Measurements from ENCODE around the gene NBR1.
A peak's percentile ranks its signal among the peaks of the same experiment; 100 is the strongest.
"Not testable (repeated sequence)": the region's sequence is repeated elsewhere in the genome, so short reads cannot be mapped to it uniquely, and the experiment has no call there.

The NBR1 gene

DNA sequence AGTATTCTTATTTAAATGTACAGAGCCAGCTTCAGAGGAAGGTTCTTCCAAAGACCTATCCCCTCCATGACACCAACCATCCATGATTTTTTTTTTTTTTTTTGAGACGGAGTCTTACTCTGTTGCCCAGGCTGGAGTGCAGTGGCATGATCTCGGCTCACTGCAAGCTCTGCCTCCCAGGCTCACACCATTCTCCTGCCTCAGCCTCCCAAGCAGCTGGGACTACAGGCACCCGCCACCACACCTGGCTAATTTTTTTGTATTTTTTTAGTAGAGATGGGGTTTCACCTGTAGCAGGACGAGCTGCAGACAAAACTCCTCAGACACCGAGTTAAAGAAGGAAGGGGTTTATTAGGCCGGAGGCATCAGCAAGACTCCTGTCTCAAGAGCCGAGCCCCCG lies 11.1 kb upstream of the NBR1 start:
- not testable (repeated sequence) for DNase-seq

DNA sequence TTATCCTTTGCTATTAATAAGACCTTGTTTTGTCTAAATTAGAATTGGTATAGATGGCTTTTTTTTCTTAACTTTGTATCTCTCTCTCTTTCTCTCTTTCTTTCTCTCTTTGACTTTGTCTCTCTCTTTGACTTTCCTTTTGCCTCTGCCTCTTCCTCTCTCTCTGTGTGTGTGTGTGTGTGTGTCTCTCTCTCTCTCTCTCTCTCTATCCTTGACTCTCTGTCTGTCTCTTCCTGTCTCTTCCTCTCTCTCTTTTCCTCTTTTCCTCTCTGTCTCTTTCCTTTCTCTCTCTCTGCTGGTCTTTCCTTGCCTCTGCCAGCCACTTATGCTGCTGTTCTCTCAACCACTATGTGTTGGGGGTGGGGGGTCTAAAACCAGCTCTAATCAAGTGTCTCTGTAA lies 5.0 kb upstream of the NBR1 start:
- DNase-seq: not testable (repeated sequence)

DNA sequence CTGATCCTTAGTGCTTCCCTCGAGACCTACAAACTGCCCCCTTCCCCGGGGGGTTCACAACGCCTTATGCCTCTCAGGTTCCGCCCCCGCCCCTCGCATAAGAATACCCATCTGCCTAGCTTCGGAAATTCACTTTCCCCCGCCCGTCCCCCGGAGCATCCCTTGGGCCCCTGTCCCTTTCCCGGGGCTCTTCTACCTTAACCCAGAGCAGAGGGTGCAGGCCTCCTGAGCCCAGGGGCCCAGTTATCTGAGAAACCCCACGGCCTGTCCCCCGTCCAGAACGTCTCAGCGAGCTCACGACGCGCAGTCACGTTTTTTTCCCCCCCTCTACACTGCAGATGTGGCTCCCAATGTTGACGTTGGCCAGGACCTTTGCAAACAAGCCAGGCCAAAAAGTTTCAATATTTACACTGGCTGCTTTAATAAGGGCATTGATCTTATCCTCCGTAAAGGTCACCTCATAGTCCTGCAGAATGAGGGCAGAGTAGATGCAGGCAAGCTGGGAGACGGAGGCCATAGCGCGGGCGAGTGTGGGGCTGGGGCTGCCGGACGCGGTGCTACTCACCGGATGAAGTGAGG lies 1.4 kb upstream of the NBR1 start:
- DNase-seq: no peak

DNA sequence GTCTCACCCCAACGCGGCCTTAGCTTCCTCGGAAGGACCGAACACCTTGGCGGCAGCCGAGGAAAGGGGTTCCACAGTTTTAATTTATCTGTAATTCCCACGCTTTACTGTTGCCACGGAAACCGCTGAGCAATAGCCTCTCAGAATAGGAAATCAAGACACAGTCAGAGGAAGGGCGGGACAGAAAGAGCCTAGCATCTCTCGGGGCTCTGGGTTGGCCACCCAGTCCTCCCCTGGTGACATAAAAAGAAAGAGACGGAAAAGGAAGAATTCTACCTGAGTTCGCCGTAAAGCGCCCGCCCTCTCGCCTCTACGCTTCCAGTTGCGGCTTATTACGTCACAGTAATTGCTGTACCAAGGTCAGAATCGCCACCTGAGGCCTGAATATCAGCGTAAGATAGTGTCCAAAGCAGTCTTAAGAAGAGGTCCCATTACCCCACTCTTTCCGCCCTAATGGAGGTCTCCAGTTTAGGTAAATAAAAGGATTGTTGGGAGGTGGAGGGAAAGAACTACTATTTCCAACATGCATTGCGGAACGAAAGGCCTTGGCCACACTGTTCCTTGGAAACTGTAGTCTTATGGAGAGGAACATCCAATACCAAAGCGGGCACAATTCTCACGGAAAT lies 761 bp upstream of the NBR1 start:
- DNase-seq: peak; percentile 96

DNA sequence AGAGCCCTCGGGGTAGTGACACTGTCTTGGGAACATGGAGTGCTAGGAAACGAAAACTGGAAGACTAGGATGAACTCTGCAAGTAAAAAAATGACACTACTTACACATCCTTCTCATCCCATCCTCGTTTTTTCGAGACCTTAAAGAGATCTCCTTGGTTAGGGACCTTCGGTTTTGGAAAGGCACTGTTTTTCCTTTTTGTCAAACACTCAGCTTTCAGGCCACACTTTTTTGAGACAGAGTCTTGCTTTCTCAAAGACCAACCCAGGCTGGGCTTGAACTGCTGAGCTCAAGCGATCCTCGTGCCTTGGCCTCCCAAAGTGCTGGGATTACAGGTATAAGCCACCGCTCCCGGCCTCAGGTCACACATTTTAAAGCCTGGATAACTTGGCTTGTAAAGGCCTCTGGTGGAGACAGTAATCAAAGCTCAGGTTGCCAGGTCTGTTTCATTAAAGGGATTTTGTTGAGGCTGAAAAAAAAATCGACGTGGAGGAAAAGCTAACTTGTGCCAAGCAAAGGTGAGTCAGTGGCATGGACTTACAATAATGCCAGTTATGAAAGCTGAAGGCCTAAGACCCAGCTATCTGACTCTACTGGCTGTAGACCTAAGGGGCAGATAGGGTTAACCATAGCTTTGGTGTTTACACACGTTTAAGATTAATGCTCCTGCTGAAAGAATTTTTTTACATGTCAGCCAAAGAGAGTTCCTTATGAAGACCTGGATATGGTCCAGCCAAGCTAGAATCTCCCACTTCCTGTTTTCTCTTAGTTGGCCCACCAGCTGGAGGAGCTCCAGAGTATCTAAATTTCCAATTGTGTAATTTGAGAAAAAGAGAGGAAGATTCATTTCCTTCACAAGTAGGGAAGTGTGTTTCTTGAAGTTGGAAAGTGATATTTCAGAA lies 823 bp downstream of the NBR1 start:
- DNase-seq: peak; percentile 75

DNA sequence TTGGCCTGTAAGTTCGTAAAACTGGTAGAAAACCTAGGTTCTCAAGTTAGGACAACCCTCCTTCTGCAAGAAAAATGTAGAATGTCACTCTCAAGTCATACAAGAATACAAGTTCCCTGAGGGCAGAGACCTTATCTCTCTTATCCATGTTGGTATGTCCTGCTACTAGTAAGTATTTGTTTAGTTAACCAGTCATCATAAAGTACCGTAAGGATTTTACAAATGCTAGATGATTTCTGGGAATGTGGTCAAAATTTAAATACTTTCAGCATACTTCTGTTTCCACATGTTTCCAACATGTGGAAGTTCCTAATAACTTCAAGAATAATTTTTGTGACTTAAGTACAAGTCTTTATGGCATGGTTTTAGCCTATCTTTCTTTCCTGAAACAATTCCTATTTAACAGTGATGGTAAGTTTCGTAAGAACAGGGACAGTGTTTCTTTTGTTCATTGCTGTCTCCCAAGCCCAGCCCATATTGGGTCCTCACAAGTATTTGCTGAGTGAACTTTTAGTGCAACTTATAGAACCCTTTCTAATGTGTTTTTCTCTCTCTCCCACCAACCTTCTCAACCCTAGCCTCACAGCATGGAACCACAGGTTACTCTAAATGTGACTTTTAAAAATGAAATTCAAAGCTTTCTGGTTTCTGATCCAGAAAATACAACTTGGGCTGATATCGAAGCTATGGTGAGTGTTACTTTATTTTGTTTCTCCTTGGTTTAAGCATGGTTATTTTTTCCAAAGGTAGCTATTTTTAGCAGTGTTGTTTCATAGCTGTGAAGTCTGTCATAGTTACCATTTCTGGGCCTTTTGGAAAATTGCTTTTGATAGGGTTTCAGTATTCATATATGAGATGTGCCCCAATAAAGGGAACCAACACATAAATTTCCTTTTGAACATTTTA lies 4.5 kb downstream of the NBR1 start:
- DNase-seq: peak; percentile 58

DNA sequence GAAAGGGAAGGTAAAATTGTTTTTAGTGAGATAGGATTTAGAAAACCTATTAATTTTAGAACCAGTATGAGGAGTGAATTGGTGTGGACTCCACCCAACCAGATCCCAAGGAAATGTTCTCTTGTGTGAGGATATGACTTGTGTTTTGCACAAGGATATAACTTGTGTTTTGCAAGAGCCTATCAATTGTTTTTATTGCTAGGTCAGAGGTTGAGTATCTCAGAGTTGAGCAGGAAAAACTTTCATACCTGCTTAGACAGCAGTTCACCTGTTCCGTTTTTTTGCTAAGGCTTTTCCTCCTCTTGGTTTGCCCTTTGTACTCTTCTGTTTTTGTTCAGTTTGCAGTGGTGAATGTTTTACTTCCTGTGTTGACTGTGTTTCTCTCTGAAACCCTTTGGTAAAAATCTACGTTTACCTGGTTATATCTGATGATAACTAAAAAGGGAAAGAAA lies 5.1 kb downstream of the NBR1 start:
- no peak for DNase-seq

DNA sequence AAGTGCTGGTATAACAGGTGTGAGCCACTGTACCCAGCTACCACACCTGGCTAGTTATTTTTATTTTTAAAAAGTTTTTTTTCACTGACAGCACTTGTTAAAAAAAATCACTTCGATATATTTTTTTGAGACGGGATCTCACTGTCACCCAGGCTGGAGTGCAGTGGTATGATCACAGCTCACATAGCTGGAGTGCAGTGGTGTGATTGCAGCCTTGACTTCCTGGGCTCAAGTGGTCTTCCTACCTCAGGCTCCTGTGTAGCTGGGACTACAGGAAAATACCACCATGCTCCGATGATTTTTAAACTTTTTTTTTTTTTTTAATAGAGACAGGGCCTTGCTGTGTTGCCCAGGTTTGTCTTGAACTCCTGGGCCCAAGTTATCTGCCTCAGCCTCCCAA lies 12.9 kb downstream of the NBR1 start:
- no peak for DNase-seq

DNA sequence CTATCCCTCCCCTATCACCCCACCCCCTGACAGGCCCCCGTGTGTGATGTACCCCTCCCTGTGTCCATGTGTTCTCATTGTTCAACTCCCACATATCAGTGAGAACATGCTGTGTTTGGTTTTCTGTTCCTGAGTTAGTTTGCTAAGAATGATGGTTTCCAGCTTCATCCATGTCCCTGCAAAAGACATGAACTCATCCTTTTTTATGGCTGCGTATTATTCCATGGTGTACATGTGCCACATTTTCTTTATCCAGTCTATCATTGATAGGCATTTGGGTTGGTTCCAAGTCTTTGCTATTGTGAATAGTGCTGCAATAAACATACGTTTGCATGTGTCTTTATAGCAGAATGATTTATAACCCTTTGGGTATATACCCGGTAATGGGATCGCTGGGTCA lies 15.6 kb downstream of the NBR1 start:
- DNase-seq: not testable (repeated sequence)

DNA sequence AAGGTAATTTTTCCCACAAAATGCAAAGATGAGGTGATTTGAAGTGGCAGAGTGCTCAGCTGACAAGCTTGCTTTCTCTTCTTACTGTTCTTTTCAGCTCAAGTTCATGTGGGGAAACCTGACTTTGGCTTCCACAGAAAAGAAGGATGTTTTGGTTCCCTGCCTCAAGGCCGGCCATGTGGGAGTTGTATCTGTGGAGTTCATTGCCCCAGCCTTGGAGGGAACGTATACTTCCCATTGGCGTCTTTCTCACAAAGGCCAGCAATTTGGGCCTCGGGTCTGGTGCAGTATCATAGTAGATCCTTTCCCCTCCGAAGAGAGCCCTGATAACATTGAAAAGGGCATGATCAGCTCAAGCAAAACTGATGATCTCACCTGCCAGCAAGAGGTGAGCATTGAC lies 22.2 kb downstream of the NBR1 start:
- DNase-seq: no peak

DNA sequence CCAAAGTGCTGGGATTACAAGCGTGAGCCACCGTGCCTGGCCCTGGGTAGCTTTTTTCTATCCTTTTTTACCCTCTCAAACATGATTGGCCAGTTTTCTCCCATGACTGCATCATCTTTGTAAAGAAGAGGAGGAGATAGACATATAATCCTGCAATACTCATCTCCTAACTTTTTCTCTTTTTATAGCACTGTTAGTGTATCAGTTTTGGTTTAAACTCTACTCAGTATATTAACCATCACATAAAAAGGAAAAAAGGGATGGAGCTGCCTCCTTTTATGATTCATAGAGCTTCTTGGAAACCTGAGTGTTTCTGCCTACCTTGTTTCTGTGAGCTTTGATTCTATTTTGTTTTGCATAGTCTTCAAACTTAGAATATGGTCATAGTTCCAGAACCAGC lies 28.6 kb downstream of the NBR1 start:
- no peak for DNase-seq

DNA sequence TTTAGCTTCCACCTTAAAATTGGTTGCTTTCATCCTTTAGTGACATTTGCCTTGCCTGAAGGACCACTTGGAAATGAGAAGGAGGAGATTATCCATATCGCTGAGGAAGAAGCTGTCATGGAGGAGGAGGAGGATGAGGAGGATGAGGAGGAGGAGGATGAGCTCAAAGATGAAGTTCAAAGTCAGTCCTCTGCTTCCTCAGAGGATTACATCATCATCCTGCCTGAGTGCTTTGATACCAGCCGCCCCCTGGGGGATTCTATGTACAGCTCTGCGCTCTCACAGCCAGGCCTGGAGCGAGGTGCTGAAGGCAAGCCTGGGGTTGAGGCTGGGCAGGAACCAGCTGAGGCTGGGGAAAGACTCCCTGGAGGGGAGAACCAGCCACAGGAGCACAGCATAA lies 29.1 kb downstream of the NBR1 start:
- no peak for DNase-seq

DNA sequence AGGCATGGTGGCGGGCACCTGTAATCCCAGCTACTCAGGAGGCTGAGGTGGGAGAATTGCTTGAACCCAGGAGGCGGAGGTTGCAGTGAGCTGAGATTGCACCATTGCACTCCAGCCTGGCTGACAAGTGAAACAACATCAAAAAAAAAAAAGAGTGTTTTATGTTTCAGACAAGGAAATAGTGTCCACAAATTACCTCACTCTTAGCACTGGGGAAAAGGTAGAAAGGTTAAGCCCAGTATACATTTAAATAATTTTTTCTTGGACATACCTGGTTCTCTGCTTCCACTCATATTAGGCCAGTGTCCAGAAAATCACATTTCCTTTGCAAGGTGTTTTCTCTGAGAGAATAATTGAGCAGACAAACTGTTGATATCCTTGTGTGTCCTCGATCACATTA lies 32.0 kb downstream of the NBR1 start:
- not testable (repeated sequence) for DNase-seq

DNA sequence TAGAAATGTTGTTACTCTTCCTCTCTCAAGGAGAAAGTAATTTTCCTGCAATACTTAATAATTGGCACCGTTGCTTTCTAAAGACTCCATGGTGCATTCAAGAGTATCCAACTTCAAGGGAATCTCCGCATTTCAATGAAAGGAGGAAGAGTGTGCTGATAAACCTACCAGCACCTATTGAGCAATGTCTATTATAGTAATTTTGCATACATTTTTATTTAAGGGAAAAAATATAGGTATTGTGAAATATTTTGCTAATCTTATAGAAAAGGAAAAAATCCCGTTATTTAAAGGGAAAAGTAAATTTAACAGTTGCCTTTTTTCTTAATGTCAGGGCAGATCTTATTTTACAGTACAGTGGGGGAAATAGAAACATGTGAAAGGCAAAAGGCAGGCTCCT lies 39.6 kb downstream of the NBR1 start:
- no peak for DNase-seq

DNA sequence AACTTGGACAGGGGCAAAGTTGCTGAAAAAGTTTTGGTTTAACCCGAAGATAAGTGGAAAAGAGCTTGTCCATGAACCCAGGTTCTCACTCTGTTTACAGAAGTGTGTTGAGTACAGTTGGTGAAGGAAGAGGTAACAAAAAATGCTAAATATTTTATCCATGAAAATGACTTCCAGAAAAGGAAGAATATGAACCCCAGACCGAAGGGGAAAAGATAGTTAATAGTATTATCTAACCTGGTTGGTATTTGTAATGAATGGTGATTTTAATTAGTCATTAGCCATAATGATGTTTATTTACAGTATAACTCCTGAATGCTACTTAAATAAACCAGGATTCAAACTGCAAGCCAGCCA lies 40.1 kb downstream of the NBR1 start:
- DNase-seq: no peak

DNA sequence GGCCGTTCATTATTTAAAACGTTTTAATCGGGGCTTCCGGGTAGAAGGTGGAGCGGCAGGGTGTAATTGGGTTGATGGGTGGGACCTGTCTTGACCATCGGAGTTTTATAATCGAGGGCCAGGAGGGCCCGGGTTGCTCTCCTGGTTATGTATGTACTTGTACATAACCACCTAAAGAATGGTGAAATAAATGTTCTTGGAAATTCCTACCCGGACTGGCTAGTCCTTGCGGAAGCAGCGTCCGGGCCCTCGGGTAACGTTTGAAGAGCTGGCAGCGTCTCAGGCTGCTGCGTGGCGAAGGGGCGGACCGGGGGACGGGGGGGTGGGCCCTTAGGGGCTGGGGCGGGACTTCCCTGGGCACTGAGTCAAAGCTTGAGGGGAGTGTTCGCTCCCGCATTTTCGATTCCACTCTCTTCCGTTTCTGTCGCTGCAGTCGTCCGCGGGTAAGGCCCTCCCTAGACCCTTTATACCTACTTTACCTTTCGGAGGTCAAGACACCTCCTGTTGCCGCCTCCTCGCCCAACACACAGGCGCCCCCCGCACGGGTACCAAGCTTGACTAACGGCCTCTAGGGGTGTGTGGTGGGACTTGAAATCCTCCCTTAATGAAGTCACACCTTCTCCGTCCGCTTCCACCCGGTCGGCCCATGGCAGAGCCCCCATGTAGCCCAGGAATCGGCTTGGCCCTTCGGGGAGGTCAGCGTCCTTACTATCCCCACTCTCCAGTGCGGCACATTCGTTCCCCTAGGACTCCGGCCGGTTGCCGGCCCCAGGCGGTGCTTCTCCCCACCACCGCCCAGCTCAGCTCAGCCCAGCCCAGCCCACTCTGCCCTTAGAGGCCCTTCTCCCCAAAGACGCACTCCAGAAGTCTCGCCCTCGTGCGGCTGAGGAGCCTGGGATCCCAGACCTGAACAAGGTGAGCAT lies 40.7 kb downstream of the NBR1 start, which contains the start of gene TMEM106A:
Gene TMEM106A, plus strand, starts transcription at position 396 of the 923 bp plus-strand sequence. CDS start 1,167 bp downstream, outside the sequence.
- peak; percentile 73 for DNase-seq

DNA sequence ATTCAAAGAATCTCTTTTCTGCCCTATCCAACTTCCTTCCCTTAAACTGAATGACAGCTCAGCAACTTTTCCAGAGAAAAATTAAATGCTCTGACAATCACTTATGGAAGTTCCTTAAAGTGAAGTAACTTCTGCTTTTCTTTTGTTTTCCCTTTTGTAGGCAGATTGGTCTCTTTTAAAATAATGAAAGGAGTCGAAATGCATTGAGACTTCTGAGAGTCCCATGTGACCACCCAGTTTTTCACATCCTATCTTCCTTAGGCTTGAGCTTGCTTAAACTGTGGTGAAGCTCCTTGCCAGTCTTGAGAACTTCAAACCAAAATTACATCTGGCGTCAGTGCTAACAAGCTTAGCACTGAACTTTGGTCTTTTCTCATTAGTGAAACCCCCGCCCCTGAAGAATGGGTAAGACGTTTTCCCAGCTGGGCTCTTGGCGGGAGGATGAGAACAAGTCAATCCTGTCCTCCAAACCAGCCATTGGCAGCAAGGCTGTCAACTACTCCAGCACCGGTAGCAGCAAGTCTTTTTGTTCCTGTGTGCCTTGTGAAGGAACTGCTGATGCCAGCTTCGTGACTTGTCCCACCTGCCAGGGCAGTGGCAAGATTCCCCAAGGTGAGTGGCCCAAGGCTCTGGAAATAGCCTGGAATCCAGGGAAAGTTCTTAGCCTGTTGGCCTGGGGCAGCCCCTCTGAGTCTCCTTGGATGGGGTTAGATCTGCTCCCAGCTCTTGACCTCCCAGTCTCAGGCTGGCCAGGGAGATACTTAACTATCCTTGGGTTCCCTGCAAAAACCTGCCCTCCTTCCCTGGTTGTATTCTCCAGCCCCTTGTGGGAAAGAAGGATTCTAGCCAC lies 41.9 kb downstream of the NBR1 start:
- DNase-seq: no peak

DNA sequence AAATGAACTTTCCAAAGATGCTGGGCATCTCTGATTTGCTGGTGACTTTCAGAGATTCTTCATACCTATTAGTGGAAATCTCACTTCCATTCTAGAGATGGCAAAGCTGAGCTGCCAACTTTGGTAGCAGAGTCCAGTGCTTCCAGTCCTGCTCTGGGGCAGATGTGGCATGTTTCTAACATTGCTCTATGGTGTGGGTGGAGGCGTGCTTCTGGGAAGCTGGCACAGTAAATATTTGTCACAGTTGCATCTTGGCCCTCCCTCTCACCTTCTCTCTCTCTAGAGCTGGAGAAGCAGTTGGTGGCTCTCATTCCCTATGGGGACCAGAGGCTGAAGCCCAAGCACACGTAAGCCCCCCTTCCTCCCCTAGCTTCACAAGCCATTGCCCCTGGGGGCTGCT lies 42.5 kb downstream of the NBR1 start:
- no peak for DNase-seq

DNA sequence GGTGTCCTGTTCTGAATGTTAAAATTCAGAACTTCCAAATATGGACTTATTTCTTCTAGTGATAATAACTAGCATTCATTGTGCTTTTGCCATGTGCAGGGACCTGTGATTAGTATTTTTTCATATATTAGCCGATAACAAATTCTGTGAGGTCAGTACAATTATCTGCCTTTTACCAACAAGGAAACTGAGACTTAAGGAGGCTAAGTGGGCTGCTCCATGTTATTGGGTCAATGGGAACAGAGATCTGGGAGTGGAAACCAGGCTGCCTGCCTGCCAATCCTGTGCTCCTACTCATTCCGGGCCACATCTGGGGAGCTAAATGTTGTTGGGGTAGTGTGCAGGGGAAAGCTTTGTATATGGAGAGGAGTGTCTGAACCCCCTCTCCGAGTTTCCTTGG lies 44.3 kb downstream of the NBR1 start:
- DNase-seq: no peak

DNA sequence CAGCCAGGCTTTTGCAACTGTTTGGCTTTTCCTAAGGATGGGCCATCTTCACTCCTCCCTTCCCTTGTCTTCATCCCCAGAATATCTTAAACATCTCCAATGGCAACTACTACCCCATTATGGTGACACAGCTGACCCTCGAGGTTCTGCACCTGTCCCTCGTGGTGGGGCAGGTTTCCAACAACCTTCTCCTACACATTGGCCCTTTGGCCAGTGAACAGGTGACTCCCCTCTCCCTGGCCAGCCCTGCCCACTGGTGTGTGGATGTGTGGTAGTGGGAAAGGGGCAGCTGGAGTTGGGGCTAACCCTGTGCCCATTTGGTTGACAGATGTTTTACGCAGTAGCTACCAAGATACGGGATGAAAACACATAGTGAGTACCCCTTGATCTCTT lies 45.4 kb downstream of the NBR1 start:
- no peak for DNase-seq

All from amniotic stem cell (primary cell).